HG03025 (cell line): ENCODE measurements around the gene FAM13A.
"Not testable (repeated sequence)": the region's sequence is repeated elsewhere in the genome, so short reads cannot be mapped to it uniquely, and the experiment has no call there.

Source experiments
- ATAC-seq: cut with Tn5 transposase; IDR thresholded peaks from one replicate; pipeline ENCODE4 v1.9.1; 2021; ENCODE audit warnings: mild to moderate bottlenecking, moderate library complexity; ENCODE audit not compliant: unreplicated experiment, low FRiP score

Gene FAM13A

GRCh38 chr4:88964450-88964849 is 92.5 kb downstream of the FAM13A start:
- no peak for ATAC-seq

DNA sequence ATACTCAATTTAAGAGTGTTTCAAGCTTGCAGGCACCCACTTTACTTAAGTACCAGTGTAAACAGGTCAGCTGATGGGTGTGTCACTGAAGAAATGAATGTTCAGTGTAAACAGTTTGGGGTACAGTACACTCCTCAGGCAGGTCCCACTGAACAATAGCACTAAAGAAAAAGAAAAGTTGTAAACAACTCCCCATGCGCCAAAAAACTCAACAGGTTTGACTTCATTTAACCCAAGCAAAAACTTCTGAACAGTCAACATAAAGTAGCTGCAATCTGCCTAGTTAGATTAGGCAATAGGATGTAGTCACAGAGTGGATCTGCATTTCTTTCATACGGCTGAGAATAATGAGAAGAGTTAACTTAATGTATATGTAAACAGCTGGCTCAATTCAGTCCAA is 93.2 kb downstream of the FAM13A start:
- no peak for ATAC-seq

- ATAC-seq, result no peak
These were observed 94.6 kb downstream of the FAM13A start for GRCh38 chr4:88962396-88962795.

GRCh38 chr4:88960576-88960975 is 96.4 kb downstream of the FAM13A start:
- no peak for ATAC-seq

- ATAC-seq, result no peak
These were observed 98.9 kb downstream of the FAM13A start for GRCh38 chr4:88958080-88958479.

DNA sequence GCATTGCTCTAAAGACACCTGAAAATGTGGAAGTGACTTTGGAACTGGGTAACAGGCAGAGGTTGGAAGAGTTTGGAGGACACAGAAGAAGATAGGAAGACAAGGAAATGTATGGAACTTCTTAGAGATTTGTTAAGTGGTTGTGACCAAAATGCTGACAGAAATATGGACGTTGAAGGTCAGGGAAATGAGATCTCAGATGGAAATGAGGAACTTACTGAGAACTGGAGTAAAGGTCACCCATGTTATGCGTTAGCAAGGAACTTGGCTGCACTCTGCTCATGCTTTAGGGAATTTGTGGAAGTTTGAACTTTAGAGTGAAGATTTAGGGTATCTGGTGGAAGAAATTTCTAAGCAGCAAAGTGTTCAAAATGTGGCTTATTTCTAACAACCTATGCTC is 99.4 kb downstream of the FAM13A start:
- no peak for ATAC-seq

- ATAC-seq, result no peak
These were observed 101.2 kb downstream of the FAM13A start for GRCh38 chr4:88955580-88956380.

DNA sequence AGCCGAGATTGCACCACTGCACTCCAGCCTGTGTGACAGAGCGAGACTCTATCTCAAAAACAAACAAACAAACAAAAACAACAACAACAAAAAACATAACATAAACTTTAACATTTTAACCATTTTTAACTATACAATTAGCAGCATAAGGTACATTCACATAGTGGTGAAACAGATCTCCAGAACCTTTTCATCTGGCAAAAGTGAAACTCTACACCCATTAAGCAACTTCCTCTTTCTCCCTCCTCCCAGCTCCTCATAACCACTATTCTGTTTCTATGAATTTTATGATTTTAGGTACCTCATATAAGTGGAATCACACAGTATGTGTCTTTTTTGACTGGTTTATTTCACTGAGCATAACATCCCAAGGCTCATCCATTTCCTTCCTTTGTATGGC is 103.6 kb downstream of the FAM13A start:
- ATAC-seq, result no peak

DNA sequence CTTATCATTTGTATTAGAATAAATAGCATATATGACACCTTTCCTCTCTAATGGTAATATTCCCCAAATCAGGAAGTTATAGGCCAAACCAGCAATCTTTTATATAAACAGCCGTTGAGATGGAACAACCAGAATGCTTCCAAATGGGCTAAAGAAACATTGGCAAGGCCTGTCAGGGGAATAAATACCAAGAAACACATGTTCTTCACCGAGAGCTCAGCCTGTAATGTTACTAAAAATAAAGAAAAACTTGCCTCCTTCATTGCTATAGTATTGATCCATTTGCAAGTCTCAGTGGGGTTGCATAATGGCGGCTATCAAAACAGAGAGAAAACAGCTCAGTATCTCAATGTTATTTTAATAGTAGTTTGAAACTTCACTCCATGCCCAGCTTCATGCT is 104.9 kb downstream of the FAM13A start:
- no peak for ATAC-seq

DNA sequence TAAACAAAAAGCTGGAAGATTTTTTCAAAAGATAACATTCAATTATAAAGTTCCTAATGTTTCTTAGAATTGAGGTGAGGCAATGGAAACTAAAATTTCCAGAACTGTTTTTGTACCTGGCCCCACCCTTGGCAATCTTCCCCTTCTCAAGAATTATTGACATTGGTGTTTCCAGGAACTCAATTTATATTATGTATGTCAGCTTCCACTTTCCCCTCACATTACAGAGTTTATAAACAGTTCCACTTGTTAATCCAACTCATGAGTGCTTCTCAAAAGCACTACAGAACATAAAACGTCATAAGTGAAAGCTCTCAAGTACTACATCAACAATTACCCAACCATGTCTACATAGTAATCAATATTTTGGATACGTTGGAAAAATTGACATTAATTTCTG is 107.4 kb downstream of the FAM13A start:
- no peak for ATAC-seq

DNA sequence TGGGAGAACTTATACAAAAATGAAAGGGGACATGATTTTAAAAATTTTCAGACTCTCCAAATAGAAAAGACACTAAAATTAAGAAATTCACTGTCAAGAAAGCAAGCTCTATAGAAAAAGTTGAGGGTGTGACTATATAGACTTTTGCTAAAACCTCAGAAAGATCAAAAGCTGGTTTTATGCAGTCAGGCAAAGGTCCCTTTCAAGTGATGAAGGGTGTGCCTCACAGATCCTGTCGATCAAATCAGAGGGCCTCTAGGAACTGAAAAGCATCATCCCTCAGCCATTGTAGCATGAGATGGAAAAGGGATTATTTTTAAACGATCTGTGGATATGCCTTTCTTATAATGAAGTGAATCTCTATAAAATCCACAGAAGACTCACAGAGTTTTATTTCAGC is 116.5 kb downstream of the FAM13A start:
- ATAC-seq, result no peak

- ATAC-seq, result no peak
These were observed 117.3 kb downstream of the FAM13A start for GRCh38 chr4:88939697-88940096.

- ATAC-seq, result no peak
These were observed 118.8 kb downstream of the FAM13A start for GRCh38 chr4:88938138-88938537.

GRCh38 chr4:88937081-88937480 is 119.9 kb downstream of the FAM13A start:
- ATAC-seq, result no peak

- ATAC-seq, result no peak
These were observed 123.4 kb downstream of the FAM13A start for GRCh38 chr4:88933414-88934160.

DNA sequence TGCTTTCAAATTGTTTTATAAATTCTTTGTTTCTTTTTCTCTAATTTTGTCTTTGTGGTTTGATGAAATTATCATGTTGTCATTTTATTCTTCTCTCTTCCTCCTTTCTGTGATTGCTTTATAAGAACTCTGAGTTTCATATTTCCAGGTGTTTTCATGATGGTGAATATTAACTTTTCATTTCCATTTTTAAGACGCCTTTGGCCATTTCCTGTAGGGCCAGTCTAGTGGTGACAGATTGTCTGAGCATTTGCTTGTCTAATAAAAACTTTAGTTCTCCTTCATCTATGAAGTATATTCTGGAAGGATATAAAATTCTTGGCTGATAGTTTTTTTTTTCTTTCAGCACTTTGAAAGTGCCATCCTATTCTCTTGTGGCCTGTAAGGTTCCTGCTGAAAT is 128.1 kb downstream of the FAM13A start:
- ATAC-seq, result no peak

DNA sequence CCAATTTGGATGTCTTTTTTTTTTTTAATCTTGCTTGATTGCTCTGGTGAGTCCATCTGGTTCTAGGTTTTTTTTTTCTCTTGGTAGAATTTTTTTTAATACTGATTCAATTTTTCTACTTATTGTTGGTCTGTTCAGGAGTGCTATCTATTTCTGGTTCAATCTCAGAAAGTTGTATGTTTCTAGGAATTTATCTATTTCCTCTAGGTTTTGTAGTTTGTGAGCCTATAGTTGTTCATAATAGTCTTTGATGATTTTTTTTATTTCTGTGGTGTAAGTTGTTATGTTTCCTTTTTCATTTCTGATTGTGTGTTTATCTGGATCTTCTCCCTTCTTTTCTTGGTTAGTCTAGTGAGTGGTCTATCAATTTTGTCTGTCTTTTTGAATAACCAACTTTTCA is 129.6 kb downstream of the FAM13A start:
- no peak for ATAC-seq

GRCh38 chr4:88919056-88919455 is 137.9 kb downstream of the FAM13A start:
- no peak for ATAC-seq

- not testable (repeated sequence) for ATAC-seq
These were observed 143.8 kb downstream of the FAM13A start for GRCh38 chr4:88913181-88913580.

GRCh38 chr4:88911246-88912212 is 145.5 kb downstream of the FAM13A start:
- no peak for ATAC-seq

DNA sequence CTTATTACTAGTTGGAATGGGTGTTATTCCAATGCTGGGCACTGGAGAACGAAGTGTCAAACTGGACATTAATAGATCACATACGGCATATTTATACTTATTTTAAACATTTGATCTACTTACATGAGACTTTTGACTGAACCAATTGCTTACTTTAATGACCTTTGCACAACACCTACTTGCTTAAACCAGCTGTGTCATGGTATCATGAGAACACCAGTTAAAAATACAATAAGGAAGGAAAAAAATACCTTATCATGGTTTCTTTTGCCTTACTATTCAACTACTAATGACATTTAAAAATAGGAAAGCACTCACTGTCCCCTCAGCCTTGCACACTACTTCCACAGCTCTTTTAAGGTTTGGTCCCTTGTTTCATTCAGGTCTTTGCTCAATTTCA is 146.9 kb downstream of the FAM13A start:
- no peak for ATAC-seq
